PFSK-1 (cell line): Measurements from ENCODE around the gene PLEKHA5.

Experiments used
- TAF1 ChIP-seq: IDR thresholded peaks from 2 replicates; pipeline ENCODE4 v1.6.1; 2012; ENCODE audit warnings: low read length, control low read depth, borderline replicate concordance; ENCODE audit not compliant: insufficient read depth
- TF ChIP-seq, protein P1 (sequence below), 2 experiments: IDR thresholded peaks; 2 replicates each; pipeline versions ENCODE4 v1.6.1 to v1.8.0; 2011 to 2012; ENCODE audit warnings: low read depth in 2 of 2, low read length in 2 of 2, control low read depth in 1 of 2, inconsistent platforms in 1 of 2, mild to moderate bottlenecking in 1 of 2, moderate library complexity in 1 of 2; ENCODE audit not compliant: insufficient read depth in 1 of 2

DNA sequence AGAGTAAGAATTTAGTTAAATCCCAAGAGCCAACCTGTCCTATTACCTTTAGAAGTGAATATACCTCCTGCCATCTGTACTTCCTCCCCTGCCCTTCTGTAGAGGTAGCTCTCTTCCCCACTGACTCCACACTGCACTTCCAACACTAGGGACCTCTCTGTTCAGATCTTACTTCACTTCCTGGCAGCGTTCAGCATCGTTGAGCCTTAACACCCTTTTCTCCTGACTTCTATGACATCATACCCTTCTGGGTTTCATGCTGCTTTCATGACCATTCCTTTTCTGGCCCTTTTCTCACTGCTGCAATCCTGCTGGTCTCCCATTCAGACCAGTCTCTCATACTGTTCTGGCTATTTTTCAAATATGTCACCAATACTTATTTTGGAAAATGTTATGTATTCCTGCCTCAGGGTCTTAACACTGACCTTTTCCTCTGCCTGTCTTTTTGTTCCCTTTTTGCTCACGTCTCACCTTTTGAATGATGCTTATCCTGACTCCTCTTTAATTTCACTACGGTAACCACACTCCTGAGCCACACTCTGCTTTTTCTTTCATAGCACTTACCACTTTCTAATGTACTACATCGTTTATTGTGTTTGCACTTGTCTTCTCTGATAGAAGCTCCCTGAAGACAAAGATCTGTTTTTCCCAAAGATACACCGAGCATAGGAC is 67.6 kb downstream of the PLEKHA5 start:
- TF ChIP-seq TAF1: no peak
- TF ChIP-seq, protein P1, sequence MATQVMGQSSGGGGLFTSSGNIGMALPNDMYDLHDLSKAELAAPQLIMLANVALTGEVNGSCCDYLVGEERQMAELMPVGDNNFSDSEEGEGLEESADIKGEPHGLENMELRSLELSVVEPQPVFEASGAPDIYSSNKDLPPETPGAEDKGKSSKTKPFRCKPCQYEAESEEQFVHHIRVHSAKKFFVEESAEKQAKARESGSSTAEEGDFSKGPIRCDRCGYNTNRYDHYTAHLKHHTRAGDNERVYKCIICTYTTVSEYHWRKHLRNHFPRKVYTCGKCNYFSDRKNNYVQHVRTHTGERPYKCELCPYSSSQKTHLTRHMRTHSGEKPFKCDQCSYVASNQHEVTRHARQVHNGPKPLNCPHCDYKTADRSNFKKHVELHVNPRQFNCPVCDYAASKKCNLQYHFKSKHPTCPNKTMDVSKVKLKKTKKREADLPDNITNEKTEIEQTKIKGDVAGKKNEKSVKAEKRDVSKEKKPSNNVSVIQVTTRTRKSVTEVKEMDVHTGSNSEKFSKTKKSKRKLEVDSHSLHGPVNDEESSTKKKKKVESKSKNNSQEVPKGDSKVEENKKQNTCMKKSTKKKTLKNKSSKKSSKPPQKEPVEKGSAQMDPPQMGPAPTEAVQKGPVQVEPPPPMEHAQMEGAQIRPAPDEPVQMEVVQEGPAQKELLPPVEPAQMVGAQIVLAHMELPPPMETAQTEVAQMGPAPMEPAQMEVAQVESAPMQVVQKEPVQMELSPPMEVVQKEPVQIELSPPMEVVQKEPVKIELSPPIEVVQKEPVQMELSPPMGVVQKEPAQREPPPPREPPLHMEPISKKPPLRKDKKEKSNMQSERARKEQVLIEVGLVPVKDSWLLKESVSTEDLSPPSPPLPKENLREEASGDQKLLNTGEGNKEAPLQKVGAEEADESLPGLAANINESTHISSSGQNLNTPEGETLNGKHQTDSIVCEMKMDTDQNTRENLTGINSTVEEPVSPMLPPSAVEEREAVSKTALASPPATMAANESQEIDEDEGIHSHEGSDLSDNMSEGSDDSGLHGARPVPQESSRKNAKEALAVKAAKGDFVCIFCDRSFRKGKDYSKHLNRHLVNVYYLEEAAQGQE (IDR thresholded peaks at IDR 0.05; ENCODE audit: insufficient read depth in 1 of 2, low read depth in 2 of 2, low read length in 2 of 2): no peak
